NCI-H460 (cell line): ENCODE measurements around the gene CCDC13. TPM values are rescaled to one million over a fixed set of nuclear protein-coding genes. Genes with fewer than 3 reads are reported as not detected.

Experiments
- DNase-seq: peaks from one replicate; pipeline ENCODE4 v3.0.0-alpha.2; 2016; ENCODE audit warnings: low read depth; ENCODE audit errors: extremely low read depth
- total RNA-seq: library from RNA; depleted of rRNA; stranded (reverse); fragments of >200 nt; shearing (Covaris generic); gene quantifications from 2 replicates; pipeline ENCODE4 v1.2.3, GENCODE V29; 2014

The CCDC13 gene
- total RNA-seq, 1 experiment from 2014 or later, result 0.87 TPM

GRCh38 chr3:42799376-42799775 lies 26.3 kb upstream of the CCDC13 start:
- DNase-seq, result no peak

GRCh38 chr3:42796332-42796885 lies 23.4 kb upstream of the CCDC13 start:
- DNase-seq, result no peak

GRCh38 chr3:42795621-42796181 lies 22.6 kb upstream of the CCDC13 start:
- DNase-seq, result no peak

DNA sequence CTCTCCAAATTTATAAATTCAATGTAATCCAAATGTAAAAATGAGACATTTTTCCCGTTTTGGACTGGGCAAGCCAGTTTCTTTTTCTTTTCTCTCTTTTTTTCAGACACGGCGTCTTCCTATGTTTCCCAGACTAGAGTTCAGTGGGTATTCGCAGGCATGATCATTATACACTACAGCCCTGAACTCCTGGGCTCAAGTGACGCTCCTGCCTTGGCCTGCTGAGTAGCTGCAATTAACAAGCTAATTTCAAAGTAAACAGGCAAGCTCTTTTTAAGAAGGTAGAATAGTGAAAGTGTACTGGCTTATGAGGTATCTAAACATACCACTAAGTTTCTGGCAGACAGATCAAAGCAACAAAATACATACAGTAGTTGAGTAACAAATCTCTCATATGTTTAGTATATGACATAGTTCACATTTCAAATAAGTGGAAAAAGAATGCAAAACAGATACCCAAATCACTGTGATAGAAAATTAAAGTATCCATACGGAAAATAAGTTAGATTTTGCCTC lies 17.7 kb upstream of the CCDC13 start:
- no peak for DNase-seq

DNA sequence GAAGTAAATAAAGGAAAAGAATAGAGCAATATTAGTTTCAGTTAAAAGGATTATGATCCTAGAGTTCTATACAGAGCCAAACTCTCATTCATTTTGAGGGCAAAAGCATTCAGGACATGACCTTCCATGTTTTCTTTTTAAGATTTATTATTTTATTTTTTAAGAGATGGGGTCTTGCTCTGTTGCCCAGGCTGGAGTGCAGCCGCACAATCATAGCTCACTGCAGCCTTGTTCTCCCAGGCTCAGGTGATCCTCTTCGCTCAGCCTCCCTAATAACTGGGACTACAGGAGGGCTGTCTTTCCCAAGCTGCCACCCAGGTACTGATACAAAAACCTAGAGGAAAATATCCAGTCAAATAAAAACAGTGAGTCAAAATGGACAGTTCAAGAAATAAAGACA lies 13.6 kb upstream of the CCDC13 start:
- DNase-seq, result no peak

GRCh38 chr3:42786212-42786611 lies 13.2 kb upstream of the CCDC13 start:
- DNase-seq, result no peak

DNA sequence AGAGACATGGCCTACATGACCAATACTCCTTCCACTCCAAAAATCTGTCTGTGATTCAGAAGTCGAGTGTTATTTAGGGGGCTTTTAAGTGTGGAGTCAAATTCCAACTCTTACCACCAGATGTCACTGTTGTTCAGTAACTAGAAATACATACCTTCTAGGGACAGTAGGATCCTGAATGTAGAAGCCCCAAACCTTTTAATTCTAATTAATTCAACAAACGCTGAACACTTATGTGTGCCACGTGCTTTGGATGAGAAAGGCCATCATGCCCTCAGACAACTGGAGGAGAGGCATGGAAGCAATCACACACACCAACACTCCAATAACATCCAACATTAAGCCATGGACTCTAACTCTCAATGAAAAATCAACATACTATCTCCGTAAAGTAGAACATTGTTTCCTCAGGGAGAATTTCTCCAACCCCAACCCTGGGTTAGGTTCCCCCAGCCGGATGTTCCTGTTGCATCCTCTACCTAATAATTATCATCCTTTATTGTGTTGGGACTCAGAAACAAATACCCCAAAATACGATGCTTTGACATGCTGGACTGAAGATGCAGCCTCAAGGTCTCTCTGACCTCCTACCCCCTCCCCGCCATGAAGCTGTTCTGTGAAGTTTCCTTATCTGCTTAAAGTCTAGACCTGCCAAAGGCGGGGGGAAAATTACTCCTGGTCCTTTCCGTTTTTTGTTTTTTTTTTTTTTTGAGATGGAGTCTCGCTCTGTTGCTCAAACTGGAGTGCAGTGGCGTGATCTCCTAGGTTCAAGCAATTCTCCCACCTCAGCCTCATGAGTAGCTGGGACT lies 8.0 kb upstream of the CCDC13 start:
- DNase-seq, result peak; percentile 46

- DNase-seq, result no peak
These were observed 7.3 kb upstream of the CCDC13 start for GRCh38 chr3:42780398-42780797.

DNA sequence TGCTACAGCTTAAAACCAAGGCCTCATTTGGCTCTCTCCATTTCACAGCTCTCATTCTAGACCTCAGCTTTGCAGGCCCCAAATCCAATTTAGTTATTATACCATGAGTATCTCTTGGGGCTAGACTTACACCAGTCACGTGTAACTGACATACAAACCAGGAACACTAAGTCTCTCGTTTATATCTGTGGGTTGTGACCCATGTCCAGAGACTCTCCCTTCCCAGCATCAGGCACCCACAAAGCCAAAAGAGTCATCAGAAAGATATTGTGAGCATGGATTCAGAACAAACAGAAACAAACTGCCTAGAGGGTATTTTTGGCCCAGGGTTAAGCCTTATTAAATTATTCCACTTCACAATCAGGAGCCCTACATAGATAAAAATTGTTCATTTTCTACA lies 5.6 kb upstream of the CCDC13 start:
- DNase-seq, result no peak

GRCh38 chr3:42773409-42773751 lies 327 bp upstream of the CCDC13 start:
- DNase-seq, result no peak

GRCh38 chr3:42771271-42771670 lies 1.8 kb downstream of the CCDC13 start:
- no peak for DNase-seq

DNA sequence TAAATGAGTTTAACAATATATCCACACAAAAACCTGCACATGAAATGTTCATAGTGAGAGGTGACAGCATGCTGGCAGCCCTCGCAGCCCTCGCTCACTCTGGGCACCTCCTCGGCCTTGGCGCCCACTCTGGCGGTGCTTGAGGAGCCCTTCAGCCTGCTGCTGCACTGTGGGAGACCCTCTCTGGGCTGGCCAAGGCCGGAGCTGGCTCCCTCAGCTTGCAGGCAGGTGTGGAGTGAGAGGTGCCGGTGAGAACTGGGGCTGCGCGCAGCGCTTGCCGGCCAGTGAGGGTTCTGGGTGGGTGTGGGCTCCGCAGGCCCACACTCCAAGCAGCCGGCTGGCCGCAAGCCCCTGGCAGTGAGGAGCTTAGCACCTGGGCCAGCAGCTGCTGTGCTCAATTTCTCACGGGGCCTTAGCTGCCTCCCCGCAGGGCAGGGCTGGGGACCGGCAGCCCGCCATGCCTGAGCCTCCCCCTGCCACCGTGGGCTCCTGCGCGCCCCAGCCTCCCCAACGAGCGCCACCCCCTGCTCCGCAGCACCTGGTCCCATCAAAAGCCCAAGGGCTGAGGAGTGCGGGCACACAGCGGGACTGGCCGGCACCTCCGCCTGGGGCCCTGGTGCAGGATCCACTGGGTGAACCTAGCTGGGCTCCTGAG lies 3.4 kb downstream of the CCDC13 start:
- DNase-seq, result no peak

GRCh38 chr3:42764561-42765295 lies 8.3 kb downstream of the CCDC13 start:
- DNase-seq, result no peak

GRCh38 chr3:42764115-42764514 lies 8.9 kb downstream of the CCDC13 start:
- no peak for DNase-seq

DNA sequence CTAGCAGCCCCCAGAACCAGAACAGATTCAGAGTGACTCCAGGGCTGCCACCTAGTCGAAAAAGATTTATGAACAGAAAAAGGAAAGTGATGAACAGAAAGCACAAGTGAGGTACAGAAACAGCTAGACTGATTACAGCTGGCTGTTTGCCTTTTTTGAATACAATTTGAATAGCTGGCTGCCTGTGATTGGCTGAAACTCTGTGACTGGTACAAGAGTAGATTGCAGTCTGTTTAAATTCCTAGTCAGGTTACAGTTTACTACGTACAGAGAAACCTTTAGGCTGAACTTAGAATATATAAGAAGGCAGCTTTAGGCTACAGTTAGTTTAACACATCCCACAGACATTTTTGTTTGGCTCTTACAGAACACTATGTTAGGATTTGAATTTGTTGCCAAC lies 10.0 kb downstream of the CCDC13 start:
- DNase-seq, result no peak

DNA sequence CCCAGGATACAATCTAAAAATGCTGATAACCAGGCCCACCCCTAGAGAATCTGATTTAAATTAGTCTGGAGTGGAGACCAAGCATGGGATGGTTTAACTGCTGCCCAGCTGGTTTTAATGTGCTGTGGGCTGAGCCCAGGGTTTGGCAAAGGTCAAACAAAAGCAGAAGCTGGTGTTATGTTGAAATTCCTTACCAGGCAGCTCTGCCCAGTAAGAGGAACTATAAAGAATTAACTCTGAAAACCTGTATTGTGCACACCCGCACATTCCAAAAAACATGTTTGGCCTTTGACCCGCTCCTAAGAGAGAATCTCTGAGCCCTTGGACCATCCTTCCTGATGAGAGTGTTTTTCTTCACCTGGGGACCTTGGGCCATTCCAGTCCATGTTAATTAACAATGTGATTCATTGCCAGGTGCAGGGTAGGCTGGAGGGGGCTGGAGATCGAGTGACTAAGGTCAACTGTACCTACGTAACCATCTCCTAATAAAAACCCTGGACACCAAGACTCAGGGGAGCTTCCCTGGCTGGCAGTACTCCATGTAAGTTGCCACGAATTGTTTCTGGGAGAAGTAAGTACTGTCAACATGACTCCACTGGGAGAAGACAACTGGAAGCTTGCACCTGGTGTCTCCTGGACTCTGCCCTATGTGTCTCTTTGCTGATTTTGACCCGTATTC lies 10.9 kb downstream of the CCDC13 start:
- DNase-seq, result no peak

GRCh38 chr3:42758126-42758525 lies 14.9 kb downstream of the CCDC13 start:
- no peak for DNase-seq

- DNase-seq, result no peak
These were observed 16.3 kb downstream of the CCDC13 start for GRCh38 chr3:42756681-42757213.

- no peak for DNase-seq
These were observed 17.1 kb downstream of the CCDC13 start for GRCh38 chr3:42755681-42756578.
